GM19099 (cell line): ENCODE data around the gene TTC7B.

Experiments
- POLR2A ChIP-seq: IDR thresholded peaks from 3 replicates; pipeline ENCODE4 v1.6.1; 2011; ENCODE audit warnings: low read depth; ENCODE audit not compliant: insufficient read length; ENCODE audit errors: extremely low read depth

TTC7B gene

GRCh38 chr14:90602088-90602687 lies 214.0 kb downstream of the TTC7B start:
- no peak for TF ChIP-seq POLR2A

GRCh38 chr14:90601563-90601962 lies 214.7 kb downstream of the TTC7B start:
- no peak for TF ChIP-seq POLR2A

GRCh38 chr14:90600619-90601018 lies 215.6 kb downstream of the TTC7B start:
- no peak for TF ChIP-seq POLR2A

- TF ChIP-seq POLR2A: no peak
Measured at GRCh38 chr14:90599748-90600507, 216.3 kb downstream of the TTC7B start.

GRCh38 chr14:90599339-90599738 lies 216.9 kb downstream of the TTC7B start:
- TF ChIP-seq POLR2A: no peak

- TF ChIP-seq POLR2A: no peak
Measured at GRCh38 chr14:90597961-90598360, 218.3 kb downstream of the TTC7B start.

GRCh38 chr14:90596733-90597132 lies 219.5 kb downstream of the TTC7B start:
- no peak for TF ChIP-seq POLR2A

- no peak for TF ChIP-seq POLR2A
Measured at GRCh38 chr14:90593254-90594040, 222.8 kb downstream of the TTC7B start.

GRCh38 chr14:90592655-90593054 lies 223.6 kb downstream of the TTC7B start:
- TF ChIP-seq POLR2A: no peak

GRCh38 chr14:90587918-90588317 lies 228.3 kb downstream of the TTC7B start:
- TF ChIP-seq POLR2A: no peak

GRCh38 chr14:90587252-90587910 lies 228.8 kb downstream of the TTC7B start:
- TF ChIP-seq POLR2A: no peak

GRCh38 chr14:90585106-90585505 lies 231.1 kb downstream of the TTC7B start:
- no peak for TF ChIP-seq POLR2A

GRCh38 chr14:90583916-90584605 lies 232.2 kb downstream of the TTC7B start:
- no peak for TF ChIP-seq POLR2A

- no peak for TF ChIP-seq POLR2A
Measured at GRCh38 chr14:90583427-90583826, 232.8 kb downstream of the TTC7B start.

- no peak for TF ChIP-seq POLR2A
Measured at GRCh38 chr14:90582166-90582565, 234.1 kb downstream of the TTC7B start.

- no peak for TF ChIP-seq POLR2A
Measured at GRCh38 chr14:90581745-90582144, 234.5 kb downstream of the TTC7B start.
